Effector CD4-positive, alpha-beta T cell (primary cell): ENCODE data around the gene SMIM43.
"Not testable (repeated sequence)": the region's sequence is repeated elsewhere in the genome, so short reads cannot be mapped to it uniquely, and the experiment has no call there.

ENCODE experiments used
- DNase-seq: peaks from one replicate; pipeline ENCODE4 v3.0.0-alpha.2; 2020

Gene SMIM43

DNA sequence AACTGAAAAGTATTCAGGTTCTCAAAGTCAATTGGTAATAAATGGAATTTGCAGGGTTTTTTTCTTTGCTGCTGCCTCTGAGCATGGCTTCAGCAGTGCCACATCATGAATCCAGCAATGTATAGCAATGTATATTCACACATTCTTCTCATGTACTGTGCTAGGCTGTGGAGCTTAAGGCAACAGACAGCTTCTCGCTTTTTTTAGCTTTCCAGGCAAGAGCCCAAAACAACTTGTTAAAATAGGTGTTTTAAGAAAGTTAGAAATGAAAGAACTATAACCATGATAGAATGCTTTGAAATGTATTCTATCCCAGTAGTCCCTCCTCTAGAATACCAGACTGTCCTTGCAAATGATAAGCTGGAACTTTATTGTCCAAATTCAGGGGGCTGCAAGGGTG lies 30.4 kb downstream of the SMIM43 start:
- no peak for DNase-seq

DNA sequence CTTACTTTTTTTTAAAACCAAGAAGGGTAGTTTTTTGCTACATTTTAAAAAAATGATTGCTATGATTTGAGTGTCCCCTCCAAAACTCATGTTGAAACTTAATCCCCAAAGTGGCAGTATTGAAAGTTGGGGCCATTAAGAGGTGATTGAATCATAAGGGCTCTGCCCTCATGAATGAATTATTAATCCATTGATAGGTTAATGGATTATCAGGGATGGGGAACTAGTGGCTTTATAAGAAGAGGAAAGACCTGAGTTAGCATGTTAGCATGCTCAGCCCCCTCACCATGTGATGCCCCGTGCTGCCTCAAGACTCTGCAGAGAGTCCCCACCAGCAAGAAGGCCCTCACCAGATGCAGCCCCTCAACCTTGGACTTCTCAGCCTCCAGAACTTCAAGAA lies 31.0 kb downstream of the SMIM43 start:
- no peak for DNase-seq

DNA sequence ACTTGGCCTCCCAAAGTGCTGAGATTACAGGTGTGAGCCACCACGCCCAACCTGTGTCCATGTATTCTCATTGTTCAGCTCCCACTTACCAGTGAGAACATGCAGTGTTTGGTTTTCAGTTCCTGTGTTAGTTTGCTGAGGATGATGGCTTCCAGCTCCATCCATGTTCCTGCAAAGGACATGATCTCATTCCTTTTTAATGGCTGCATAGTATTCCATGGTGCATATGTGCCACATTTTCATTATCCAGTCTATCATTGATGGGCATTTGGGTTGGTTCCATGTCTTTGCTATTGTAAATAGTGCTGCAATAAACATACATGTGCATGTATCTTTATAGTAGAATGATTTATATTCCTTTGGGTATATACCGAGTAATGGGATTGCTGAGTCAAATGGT lies 35.2 kb downstream of the SMIM43 start:
- DNase-seq, result not testable (repeated sequence)

DNA sequence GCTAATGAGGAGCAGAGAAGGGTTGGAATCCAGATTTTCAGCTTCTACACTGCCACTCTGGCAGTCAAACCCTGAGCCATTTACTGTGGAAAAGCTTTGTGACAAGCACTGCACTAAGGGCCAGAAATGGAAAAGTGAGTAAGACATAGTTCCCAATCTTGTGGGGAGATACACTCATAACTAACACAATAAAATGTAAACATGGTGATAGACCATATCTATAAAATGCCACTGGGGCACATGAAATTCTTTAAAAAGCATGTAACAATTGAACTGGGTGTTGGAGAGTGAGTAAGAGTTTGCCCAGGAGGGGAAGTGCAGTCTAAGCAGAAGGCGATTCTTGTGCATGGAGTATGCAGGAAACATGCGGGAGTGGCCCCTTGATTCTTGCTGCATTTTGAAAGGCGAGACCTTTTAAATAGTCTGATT lies 36.2 kb downstream of the SMIM43 start:
- DNase-seq, result no peak

DNA sequence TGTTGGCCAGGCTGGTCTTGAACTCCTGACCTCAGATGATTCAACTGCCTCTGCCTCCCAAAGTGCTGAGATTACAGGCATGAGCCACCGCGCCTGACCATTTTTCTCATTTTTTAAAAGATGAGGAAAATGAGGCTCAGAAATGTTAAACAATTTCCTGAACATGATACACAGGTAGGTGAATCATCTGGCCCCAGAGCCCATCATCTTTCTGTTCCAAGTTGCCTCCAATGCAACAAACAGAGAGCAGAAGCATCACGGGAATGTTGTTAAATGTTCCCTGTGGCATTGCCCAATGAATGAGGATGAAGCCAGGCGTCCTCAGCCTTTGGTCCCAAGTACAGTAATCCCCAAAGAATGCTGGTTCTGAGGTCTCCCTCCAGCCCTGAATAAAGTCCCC lies 36.9 kb downstream of the SMIM43 start:
- no peak for DNase-seq

DNA sequence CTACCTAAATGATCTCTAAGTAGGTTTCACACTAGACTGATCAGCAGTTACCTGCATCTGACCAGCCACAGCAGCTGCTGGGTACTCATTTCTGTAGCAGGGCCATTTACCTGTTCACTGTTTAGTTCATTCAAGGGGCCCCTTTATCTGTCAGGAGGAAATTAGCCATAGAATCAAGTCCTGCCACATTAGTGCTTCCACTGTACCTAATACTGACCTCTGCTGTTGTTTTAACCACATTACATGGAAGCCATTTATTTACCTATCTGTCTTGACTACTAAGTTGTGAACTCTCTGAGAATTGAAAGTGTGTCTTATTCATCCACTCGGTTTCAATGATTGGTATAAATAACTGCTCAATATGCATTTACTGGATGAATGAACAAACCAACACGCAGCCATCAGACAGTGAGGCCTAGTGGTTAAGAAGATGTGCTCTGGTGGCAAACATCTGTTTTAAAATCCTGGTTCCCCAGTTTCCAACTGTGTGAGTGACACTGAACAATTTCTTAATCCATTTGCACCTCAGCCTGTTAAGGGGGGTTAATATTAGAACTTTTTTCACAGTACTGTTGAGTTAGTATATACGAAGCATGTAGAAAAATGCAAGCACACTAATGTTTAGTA lies 38.2 kb downstream of the SMIM43 start:
- DNase-seq, result no peak

DNA sequence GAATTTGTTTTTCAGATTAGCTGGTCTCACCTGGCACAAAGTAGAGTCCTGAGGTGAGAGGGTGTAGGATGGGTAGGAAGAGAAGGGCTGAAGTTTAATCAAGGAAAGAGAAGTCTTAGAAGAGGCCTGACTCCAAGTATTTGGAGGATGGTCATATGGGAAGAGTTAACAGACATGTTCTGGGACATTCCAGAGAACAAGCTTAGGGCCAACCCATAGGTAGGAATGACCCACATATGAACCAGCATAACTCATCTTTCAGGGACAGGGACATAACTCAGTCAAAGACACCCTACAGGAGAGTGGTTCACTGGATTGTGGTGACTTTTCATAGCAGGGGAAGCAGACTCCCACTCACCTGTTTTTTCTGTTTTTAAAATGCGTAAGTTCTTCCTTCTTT lies 40.3 kb downstream of the SMIM43 start:
- DNase-seq, result no peak

DNA sequence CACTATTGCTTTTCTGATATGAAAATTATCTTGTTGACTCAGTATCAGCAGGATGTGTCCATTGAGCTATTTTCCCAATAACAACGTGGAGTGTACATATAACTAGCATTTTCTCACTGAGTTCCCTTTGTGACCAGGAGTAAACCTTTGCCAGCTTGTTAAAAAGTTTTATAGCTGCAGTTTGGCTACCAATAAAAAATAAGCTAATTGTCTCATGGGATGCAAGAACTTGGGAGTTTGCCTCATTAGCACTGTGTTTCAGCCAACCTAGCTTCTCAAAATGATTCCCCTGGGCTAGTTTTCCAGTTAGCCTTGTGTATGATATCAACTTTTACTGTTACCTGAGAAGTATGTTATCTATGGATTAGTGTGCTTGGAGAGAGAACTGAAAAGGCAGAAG lies 43.3 kb downstream of the SMIM43 start:
- DNase-seq, result no peak

DNA sequence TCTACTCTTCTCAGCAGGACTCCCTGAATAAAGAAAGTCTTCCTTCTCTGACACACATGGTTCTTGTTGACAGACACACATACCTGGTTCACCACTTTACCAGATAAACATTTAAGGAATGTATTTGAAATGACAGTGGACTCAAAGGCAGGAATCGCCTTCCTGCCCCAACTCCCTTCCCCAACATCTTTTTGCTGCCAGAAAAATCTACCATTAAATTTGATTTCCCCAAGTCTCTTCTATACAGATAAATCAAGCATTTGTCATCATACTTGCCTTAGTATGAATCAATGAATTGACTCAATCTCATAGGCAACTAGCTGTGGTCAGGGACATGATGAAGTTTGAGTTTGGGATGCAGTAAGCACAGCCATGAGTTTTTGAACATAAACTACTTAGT lies 44.9 kb downstream of the SMIM43 start:
- no peak for DNase-seq

DNA sequence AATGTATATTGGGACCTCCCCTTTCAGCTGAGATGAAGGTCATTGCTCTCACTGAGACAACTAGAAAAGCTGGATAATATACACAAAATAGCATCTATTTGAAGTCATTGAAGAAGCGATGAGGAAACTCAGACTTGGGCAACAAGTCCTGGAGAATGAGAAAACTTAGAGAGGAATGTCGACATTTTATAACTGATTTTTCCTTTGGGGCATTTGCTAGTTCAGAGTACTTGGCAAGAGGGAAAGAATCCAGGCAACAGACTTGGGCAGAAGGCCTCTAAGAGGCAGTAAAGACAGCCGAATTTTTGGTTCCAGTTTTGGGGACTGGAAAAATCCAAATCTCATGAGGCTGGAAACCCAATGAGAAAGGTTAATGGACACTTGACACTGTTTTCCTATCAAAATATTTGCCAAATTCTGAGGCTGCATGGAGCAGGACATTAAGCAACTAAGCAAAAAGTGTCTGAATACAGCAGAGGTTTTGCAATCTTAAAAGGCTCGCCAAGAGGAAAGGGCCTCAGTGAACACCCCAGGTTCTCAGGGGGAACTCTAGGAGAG lies 47.2 kb downstream of the SMIM43 start:
- DNase-seq, result no peak

DNA sequence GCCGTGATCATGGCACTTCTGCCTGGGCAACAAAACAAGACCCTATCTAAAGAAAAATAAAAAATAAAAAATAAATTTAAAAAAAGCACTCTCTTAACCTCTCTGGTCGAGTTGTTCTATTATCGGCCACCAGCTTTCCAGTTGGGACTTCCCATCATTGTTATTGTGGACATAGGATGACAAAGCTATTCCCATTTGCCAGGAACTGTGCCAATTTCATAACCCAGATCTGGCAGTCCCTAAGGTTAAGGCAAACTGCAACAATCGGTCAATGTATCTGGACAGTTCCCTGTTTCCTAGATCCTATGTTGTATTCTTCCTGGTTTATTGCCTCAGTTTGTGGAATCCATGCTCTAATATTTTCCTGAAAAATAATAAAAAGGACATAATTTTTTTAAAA lies 50.4 kb downstream of the SMIM43 start:
- DNase-seq, result no peak

DNA sequence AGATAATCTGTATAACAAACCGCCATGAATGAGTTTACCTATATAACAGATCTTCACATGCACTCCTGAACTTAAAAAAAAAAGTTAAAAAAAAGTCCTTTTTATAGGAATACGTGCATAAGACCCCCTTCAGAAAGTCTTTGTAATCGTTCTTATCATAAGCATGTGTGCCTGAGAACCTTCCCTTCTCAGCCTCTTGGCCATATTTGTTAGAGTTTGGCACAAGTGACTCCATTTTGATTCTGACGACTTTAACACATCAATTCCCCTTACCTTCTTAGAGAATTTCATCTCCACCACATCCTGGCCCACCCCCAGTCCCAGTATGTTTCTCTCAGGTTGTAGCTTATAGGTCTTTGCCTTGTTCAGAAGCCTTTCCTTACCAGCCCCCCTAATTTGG lies 52.2 kb downstream of the SMIM43 start:
- no peak for DNase-seq

DNA sequence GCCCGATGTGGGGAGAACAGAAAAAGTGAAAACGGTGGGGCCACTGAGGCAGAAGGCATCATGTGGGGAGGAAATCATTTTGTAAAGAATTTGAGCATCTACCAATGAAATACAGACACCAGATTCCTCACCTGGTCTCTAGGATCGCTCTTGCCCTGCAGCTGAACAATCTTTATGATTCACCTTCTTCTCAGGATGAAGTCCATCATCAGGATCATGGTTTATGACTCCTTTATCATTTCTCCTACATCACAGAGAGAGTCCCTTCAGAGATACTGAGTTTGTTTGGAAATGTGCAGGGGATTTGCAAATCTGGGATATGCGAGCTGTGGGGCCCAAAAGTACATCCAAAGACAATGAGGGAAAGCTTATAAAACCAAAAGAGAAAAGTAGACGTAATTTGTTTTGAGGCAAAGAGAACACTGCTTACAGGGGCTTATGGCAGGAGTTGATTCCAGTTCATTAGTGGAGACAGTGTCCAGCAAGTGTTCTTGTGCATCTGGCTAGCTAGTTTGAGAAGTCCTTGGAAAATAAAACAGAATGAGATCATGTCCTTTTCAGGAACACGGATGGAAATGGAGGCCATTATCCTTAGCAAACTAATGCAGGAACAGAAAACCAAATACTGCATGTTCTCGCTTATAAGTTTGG lies 52.8 kb downstream of the SMIM43 start:
- DNase-seq, result no peak

DNA sequence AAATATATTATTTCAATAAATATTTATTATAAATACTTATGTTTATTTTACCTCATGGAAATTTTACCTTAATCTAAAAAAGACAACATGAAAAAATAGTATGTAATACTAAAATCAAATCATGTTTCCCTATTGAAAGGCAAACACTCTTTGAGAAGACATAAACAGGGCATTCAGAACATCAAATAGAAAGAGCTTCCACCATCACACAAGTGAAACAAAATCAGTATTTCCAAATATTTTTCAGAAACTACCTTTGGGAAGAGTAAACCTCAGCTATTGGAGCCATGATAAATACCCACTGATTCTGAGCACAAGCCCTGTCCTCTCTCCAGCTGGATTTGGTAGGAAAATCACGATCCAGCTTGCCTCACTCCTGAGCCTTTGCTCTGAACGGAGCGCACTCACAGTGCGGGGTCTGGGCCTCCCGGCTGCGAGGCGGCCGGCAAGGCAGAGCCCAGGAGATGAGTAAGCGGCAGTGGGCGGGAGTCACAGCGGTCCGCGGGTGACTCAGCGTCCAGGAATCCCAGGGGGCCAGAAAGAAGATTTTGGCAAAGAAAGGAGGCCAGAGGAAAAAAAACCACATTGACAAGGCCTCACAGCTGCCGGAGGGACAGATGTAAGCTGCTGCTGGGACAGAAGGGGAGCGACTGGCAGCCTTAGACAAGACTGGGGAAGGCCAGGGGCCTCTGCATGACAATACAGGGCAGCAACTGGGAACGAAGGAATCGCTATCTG lies 53.5 kb downstream of the SMIM43 start:
- DNase-seq, result no peak

DNA sequence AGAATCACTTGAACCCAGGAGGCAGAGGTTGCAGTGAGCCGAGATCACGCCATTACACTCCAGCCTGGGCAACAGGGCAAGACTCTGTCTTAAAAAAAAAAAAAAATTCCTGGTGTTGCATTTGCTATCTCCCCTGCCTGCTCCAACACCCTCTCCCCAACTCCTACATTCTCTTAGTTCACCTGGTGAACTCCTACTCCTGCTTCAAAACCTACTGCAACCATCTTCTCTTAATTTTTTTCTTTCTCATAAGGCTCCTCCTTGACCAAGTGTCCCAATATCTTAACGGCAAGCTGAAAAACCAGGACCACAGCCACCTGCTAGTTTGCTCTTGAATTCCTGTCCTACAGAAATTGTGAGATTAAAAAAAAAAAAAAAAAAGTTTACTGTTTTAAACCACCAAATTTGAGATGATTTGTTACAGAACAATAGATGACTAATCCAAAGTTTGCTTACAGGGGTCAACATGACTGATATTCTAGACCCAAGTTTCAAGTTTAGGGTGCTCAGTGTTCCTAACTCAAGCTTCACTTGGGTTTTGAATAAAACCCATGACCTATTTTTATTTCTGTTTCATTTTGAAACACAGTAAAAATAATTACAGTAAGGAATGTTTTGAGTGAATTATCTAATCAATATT lies 55.1 kb downstream of the SMIM43 start:
- DNase-seq, result no peak
